Activated naive CD4-positive, alpha-beta T cell treated with anti-CD3 and anti-CD28 coated beads, Interleukin-2, amount 50 U/mL, for 24 hours (primary cell): Measurements from ENCODE around the gene CLDN7.
A peak's percentile ranks its signal among the peaks of the same experiment; 100 is the strongest.

Source experiments
- H3K27ac Mint-ChIP-seq: one replicate; pipeline ENCODE4 v1.8.0; 2021; ENCODE audit warnings: mild to moderate bottlenecking, mixed read lengths
- H3K27me3 Mint-ChIP-seq: one replicate; pipeline ENCODE4 v1.8.0; 2021; ENCODE audit warnings: mixed read lengths
- H3K36me3 Mint-ChIP-seq: one replicate; pipeline ENCODE4 v1.8.0; 2021; ENCODE audit warnings: mixed read lengths
- H3K4me1 Mint-ChIP-seq: one replicate; pipeline ENCODE4 v1.8.0; 2021; ENCODE audit warnings: mixed read lengths
- H3K4me3 Mint-ChIP-seq: one replicate; pipeline ENCODE4 v1.8.0; 2021; ENCODE audit warnings: mild to moderate bottlenecking, mixed read lengths
- H3K9me3 Mint-ChIP-seq: one replicate; pipeline ENCODE4 v1.8.0; 2021; ENCODE audit warnings: mixed read lengths

CLDN7 gene

DNA sequence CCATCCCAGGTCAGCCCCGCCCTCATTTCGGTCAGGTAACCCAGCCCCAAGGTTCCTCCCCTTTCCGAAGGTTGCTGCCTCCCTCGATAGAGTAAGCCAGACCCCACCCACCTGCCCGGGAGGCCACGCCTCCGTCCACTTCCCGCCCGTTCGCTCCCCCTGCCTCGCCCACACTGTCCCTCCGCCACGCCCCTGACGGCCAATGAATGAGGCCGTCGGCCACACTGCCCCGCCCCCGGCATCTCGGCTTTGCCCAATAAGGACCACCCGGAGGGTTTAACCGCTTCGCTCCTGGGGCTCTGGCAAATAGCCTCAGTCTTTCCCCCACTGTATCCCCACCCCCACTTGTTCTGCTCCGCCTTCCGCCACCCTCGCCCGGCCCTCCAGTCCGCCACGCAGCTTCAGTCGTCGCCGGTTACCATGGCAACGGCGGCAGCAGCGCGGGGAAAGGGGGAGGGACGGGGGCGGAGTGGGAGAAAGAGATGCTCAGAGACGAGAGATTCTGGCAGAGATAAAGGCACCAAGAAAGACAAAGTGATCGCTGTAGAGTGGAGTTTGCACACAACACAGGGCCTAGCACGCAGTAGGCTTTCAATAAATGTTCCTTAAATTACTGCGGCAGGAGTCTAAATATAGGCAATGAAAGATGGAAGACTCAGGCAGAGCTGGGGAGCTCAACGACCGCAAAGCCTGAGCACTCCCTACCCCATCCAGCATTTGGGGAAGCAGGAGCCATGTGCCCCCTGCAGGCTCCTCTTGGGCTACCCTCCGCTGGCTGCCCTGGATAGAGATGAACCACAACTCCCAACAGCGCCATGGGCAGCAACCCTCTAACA, 47.8 kb downstream of the CLDN7 start:
- H3K4me1 Mint-ChIP-seq = peaks cover 72% of the 10 kb centered on the region
- H3K36me3 Mint-ChIP-seq = no peaks in the 10 kb centered on the region
- H3K27me3 Mint-ChIP-seq = no peaks in the 10 kb centered on the region
- H3K4me3 Mint-ChIP-seq = peak overlapping the region; percentile 91
- no peaks in the 10 kb centered on the region for H3K9me3 Mint-ChIP-seq
- H3K27ac Mint-ChIP-seq = peak overlapping the region; percentile 99

DNA sequence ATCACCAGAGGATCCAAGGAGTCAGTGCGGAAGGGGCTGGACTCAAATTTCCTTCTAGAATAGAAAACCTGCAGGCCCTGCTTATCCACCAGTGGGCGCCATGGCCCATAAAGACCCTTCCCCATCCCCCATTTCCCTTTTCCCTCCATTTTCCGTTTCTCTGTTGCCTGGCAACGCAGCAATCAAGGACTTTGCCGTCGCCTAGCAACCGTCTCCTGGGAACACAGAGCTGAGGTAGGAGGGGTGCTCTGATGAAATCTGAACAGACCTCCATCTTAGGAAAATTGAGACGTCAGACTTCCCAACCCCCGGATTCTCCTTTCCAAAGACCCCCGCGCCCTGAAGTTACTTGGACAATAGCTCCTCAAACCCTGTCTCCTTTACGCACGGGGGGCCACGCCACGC, 48.4 kb downstream of the CLDN7 start:
- peaks cover 66% of the 10 kb centered on the region for H3K4me1 Mint-ChIP-seq
- no peaks in the 10 kb centered on the region for H3K36me3 Mint-ChIP-seq
- H3K27me3 Mint-ChIP-seq = no peaks in the 10 kb centered on the region
- no peaks in the 10 kb centered on the region for H3K9me3 Mint-ChIP-seq
- peak overlapping the region; percentile 91 for H3K4me3 Mint-ChIP-seq
- peak overlapping the region; percentile 99 for H3K27ac Mint-ChIP-seq

DNA sequence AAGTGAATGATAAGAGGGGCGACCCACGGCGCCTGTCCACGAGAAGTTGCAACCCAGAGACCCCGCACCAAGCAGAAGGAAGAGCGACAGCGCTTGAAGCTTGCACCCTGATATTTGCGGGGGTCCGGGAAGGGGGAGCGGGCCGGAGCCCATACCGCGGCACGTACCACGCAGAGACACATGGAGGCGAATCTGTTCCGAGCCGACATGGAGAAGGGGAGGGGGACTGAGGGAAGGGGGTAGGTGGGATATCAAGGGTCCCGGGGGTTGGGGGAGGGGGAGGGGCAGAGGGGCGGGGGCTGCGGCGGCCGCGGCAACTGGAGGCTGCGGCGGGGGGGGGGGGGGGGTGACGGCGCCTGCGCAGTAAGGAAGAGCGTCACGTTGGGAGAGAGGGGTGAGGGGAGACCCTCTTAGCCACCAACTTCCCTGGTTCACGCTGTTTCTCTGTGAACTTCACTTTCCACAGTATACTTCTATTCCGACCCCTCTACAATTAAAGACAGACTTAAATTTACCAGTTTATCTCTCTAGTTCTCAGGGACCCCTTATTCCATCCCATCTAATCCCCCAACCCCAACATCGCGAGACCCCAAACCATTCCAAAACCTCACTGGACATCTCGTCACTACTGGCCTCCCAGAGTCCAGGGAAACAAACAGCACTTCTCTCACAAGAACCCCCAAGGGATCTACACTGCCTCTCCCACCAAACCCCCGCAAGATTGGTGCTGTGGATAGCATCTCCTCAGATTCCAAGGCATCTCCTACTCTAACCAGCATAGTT, 50.6 kb downstream of the CLDN7 start:
- H3K27me3 Mint-ChIP-seq = no peaks in the 10 kb centered on the region
- no peaks in the 10 kb centered on the region for H3K9me3 Mint-ChIP-seq
- no peak overlapping the region for H3K4me3 Mint-ChIP-seq

More for the DNA sequence above, 50.6 kb downstream of the CLDN7 start:
- Mint-ChIP-seq H3K4me1 (peaks cover 52% of the 10 kb centered on the region), H3K36me3 (no peaks in the 10 kb centered on the region), H3K27ac (no peak overlapping the region)
